K562 (cell line): ENCODE results near the gene CYB5R4. TPM values are rescaled to one million over a fixed set of nuclear protein-coding genes. Genes with fewer than 3 reads are reported as not detected.

Experiments
- ADNP ChIP-seq: fragments of 200-800 bp; sonication (Bioruptor generic); IDR thresholded peaks from 2 replicates; pipeline ENCODE4 v1.6.1; 2016; ENCODE audit warnings: missing genetic modification characterization, missing compliant biosample characterization
- BDP1 ChIP-seq: IDR thresholded peaks from 3 replicates; pipeline ENCODE4 v1.6.1; 2011; ENCODE audit not compliant: insufficient read length, insufficient read depth
- HNRNPH1 ChIP-seq: fragments of 200-400 bp; formaldehyde crosslinking; optimal IDR thresholded peaks from 2 replicates; pipeline ENCODE3; 2017; ENCODE audit warnings: low read depth, mild to moderate bottlenecking, low read length, moderate library complexity
- KDM5B ChIP-seq: fragments of 200-600 bp; sonication (generic); IDR thresholded peaks from 2 replicates; pipeline ENCODE4 v1.6.1; 2012; ENCODE audit warnings: low read depth, mild to moderate bottlenecking, moderate library complexity, low read length, control low read depth, inconsistent platforms; ENCODE audit not compliant: insufficient replicate concordance
- LEF1 ChIP-seq: fragments of 450-650 bp; IDR thresholded peaks from 2 replicates; pipeline ENCODE4 v1.6.1; 2016; ENCODE audit warnings: mild to moderate bottlenecking
- NCOA2 ChIP-seq, 2 experiments: fragments of 450-650 bp; IDR thresholded peaks; 2 replicates each; pipeline ENCODE4 v1.6.1; 2018; ENCODE audit warnings: mild to moderate bottlenecking in 2 of 2, moderate library complexity in 1 of 2; ENCODE audit not compliant: partially characterized antibody in 2 of 2
- POLR2H ChIP-seq: IDR thresholded peaks from 2 replicates; pipeline ENCODE4 v1.6.1; 2016; ENCODE audit warnings: missing genetic modification characterization, low read depth, mild to moderate bottlenecking, control low read depth, missing compliant biosample characterization, moderate library complexity
- PRMT5 ChIP-seq: sonication (generic); formaldehyde crosslinking; IDR thresholded peaks from 2 replicates; pipeline ENCODE4 v1.5.0; 2020; ENCODE audit warnings: missing genetic modification reagents
- PTRF ChIP-seq: fragments of 450-650 bp; IDR thresholded peaks from 2 replicates; pipeline ENCODE4 v1.6.1; 2016; ENCODE audit warnings: mild to moderate bottlenecking, missing genetic modification characterization, missing compliant biosample characterization
- RBM39 ChIP-seq: fragments of 200-400 bp; formaldehyde crosslinking; optimal IDR thresholded peaks from 2 replicates; pipeline ENCODE3; 2018; ENCODE audit warnings: low read depth, low read length
- SETDB1 ChIP-seq: IDR thresholded peaks from one replicate; pipeline ENCODE4 v1.6.1; 2012; ENCODE audit warnings: low read length, control low read depth, inconsistent platforms
- ZNF347 ChIP-seq: fragments of 450-650 bp; formaldehyde crosslinking; IDR thresholded peaks from 2 replicates; pipeline ENCODE4 v1.4.0; 2020; ENCODE audit warnings: low read depth, mild to moderate bottlenecking, moderate library complexity
- ZNF436 ChIP-seq: fragments of 250-450, 450-650 bp; sonication (Bioruptor Pico); formaldehyde crosslinking; IDR thresholded peaks from 2 replicates; pipeline ENCODE4 v1.7.0; 2020; ENCODE audit warnings: mild to moderate bottlenecking
- ZNF780A ChIP-seq: fragments of 250-450 bp; sonication (Bioruptor Pico); IDR thresholded peaks from 2 replicates; pipeline ENCODE4 v1.5.0; 2021; ENCODE audit warnings: mild to moderate bottlenecking
- polyA plus RNA-seq, 8 experiments: library from polyadenylated mRNA; depleted of rRNA in 4 of 8; stranded (reverse) in 5 of 8; unstranded in 3 of 8; fragments of >200 nt; fragmentation: Nextera tagmentation in 2 of 8; fragmentation: Illumina TruSeq in 1 of 8; extraction: Ambion mirVana in 2 of 8; extraction: Trizol in 1 of 8; gene quantifications; 2 replicates each; pipeline versions ENCODE4 v1.2.1 to v1.2.3, GENCODE V29; 2011 to 2014; ENCODE audit warnings: inconsistent platforms in 1 of 8, missing spikeins in 1 of 8
- total RNA-seq, 7 experiments: library from RNA; depleted of rRNA in 6 of 7; stranded (reverse); fragments of >200 nt in 6 of 7; fragmentation: Illumina TruSeq in 2 of 7; extraction: Trizol in 2 of 7; gene quantifications; 2 replicates each; pipeline versions ENCODE4 v1.2.1 to v1.2.3, GENCODE V29; 2011 to 2021; ENCODE audit warnings: low replicate concordance in 1 of 7
- TF ChIP-seq, protein P1 (sequence below): fragments of 450-650 bp; conservative IDR thresholded peaks from 2 replicates; pipeline ENCODE4 v1.6.1; 2016; ENCODE audit warnings: missing genetic modification characterization, low read depth, mild to moderate bottlenecking, missing compliant biosample characterization, moderate library complexity
- TF ChIP-seq, protein P2 (sequence below): fragments of 250-450 bp; sonication (Bioruptor Pico); IDR thresholded peaks from 2 replicates; pipeline ENCODE4 v1.8.0; 2022; ENCODE audit warnings: moderate library complexity, mild to moderate bottlenecking, inconsistent platforms
- TF ChIP-seq, protein P3 (sequence below): fragments of 450-650 bp; IDR thresholded peaks from 2 replicates; pipeline ENCODE4 v1.6.1; 2018; ENCODE audit warnings: mild to moderate bottlenecking, low read depth; ENCODE audit not compliant: partially characterized antibody
- TF ChIP-seq, protein P4 (sequence below): fragments of 450-650 bp; formaldehyde crosslinking; IDR thresholded peaks from 2 replicates; pipeline ENCODE4 v1.4.0; 2020; ENCODE audit warnings: mild to moderate bottlenecking, moderate library complexity
- TF ChIP-seq, protein P5 (sequence below): fragments of 250-450 bp; sonication (Bioruptor Pico); IDR thresholded peaks from 2 replicates; pipeline ENCODE4 v1.5.0; 2022; ENCODE audit warnings: mild to moderate bottlenecking

Gene CYB5R4
- total and polyA plus RNA-seq, 9 of the 15 experiments (the other 6 are each of a cell fraction or from before 2014, with no cell fraction given), result 5.9 to 23.1 (median 19.0) TPM

DNA sequence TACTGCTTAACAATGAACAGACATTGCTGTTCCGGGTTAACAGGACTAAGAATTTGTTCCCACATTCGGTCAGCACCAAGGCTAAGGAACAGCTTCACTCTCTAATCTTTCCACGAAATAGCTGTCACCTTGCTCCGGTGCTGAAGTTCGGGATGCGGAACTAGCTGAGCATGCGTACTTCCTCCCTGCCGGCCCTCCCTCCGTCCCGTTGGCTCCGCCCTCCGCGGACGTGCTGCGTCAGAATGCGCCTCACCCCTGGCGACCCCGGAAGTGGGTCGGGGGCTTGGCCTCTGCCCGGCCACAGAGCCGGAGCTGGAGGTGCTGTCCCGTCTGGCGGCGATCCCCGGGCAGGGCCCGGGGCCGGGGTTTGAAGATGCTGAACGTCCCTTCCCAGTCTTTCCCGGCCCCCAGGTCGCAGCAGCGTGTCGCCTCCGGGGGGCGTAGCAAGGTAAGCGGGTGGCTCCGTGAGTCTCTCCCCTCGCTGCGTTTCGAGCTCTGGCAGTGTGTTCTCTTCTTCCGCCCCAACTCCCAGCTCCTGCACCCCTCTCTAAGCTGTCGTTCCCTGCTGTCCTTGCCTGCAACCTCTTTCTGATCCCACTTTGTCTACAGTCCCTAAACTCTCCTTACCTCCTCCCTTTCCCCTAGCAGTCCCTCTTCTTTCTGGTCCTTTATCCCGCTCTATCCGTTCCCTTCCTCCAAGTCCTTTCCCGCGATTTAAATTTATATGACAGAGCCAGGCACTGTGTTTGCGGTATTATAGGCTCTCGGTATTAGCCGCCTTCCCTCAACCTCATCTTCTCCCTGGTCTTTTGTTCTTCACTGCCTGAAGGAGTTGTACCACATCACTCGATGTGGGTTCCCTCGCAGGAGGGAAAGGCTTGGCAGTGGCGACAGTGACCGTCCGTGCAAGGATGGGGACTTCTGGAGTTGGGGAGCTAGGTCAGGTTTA is at the start of gene CYB5R4 (continued):
- TF ChIP-seq KDM5B (peak; percentile 95), ADNP (tag) (no peak), ZNF780A (no peak), NCOA2 (IDR thresholded peaks at IDR 0.05; ENCODE audit: partially characterized antibody in 2 of 2) (peak in 1 of 2 experiments; percentile 54), POLR2H (tag) (peak; percentile 35; the same call in 1 of the 2 replicates), RBM39 (peak; percentile 71), PRMT5 (CRISPR knock-in tag) (peak; percentile 99), HNRNPH1 (no peak), SETDB1 (no peak), PTRF (tag) (no peak), ZNF436 (no peak), LEF1 (peak; percentile 94), BDP1 (no peak), ZNF347 (no peak)
- TF ChIP-seq, protein P1, sequence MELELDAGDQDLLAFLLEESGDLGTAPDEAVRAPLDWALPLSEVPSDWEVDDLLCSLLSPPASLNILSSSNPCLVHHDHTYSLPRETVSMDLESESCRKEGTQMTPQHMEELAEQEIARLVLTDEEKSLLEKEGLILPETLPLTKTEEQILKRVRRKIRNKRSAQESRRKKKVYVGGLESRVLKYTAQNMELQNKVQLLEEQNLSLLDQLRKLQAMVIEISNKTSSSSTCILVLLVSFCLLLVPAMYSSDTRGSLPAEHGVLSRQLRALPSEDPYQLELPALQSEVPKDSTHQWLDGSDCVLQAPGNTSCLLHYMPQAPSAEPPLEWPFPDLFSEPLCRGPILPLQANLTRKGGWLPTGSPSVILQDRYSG (tag), result peak; percentile 97
- TF ChIP-seq, protein P2, sequence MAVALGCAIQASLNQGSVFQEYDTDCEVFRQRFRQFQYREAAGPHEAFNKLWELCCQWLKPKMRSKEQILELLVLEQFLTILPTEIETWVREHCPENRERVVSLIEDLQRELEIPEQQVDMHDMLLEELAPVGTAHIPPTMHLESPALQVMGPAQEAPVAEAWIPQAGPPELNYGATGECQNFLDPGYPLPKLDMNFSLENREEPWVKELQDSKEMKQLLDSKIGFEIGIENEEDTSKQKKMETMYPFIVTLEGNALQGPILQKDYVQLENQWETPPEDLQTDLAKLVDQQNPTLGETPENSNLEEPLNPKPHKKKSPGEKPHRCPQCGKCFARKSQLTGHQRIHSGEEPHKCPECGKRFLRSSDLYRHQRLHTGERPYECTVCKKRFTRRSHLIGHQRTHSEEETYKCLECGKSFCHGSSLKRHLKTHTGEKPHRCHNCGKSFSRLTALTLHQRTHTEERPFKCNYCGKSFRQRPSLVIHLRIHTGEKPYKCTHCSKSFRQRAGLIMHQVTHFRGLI (CRISPR knock-in tag), result peak; percentile 81
- TF ChIP-seq, protein P3, sequence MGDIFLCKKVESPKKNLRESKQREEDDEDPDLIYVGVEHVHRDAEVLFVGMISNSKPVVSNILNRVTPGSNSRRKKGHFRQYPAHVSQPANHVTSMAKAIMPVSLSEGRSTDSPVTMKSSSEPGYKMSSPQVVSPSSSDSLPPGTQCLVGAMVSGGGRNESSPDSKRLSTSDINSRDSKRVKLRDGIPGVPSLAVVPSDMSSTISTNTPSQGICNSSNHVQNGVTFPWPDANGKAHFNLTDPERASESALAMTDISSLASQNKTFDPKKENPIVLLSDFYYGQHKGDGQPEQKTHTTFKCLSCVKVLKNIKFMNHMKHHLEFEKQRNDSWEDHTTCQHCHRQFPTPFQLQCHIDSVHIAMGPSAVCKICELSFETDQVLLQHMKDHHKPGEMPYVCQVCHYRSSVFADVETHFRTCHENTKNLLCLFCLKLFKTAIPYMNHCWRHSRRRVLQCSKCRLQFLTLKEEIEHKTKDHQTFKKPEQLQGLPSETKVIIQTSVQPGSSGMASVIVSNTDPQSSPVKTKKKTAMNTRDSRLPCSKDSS, result no peak
- TF ChIP-seq, protein P4, sequence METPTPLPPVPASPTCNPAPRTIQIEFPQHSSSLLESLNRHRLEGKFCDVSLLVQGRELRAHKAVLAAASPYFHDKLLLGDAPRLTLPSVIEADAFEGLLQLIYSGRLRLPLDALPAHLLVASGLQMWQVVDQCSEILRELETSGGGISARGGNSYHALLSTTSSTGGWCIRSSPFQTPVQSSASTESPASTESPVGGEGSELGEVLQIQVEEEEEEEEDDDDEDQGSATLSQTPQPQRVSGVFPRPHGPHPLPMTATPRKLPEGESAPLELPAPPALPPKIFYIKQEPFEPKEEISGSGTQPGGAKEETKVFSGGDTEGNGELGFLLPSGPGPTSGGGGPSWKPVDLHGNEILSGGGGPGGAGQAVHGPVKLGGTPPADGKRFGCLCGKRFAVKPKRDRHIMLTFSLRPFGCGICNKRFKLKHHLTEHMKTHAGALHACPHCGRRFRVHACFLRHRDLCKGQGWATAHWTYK, result peak; percentile 89
- TF ChIP-seq, protein P5, sequence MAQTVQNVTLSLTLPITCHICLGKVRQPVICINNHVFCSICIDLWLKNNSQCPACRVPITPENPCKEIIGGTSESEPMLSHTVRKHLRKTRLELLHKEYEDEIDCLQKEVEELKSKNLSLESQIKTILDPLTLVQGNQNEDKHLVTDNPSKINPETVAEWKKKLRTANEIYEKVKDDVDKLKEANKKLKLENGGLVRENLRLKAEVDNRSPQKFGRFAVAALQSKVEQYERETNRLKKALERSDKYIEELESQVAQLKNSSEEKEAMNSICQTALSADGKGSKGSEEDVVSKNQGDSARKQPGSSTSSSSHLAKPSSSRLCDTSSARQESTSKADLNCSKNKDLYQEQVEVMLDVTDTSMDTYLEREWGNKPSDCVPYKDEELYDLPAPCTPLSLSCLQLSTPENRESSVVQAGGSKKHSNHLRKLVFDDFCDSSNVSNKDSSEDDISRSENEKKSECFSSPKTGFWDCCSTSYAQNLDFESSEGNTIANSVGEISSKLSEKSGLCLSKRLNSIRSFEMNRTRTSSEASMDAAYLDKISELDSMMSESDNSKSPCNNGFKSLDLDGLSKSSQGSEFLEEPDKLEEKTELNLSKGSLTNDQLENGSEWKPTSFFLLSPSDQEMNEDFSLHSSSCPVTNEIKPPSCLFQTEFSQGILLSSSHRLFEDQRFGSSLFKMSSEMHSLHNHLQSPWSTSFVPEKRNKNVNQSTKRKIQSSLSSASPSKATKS (CRISPR knock-in tag), result no peak
